AG04450 (cell line): Measurements from ENCODE around the gene MRPL4. TPM values are rescaled to one million over a fixed set of nuclear protein-coding genes. Genes with fewer than 3 reads are reported as not detected.

Source experiments
- CTCF ChIA-PET: fragments of 300-600, 350-600 bp; formaldehyde crosslinking; extraction: SDS; loops from one replicate; lab custom pipeline; 2022; ENCODE audit warnings: antibody characterized with exemption, inconsistent platforms; lab: Charles Lee
- POLR2A ChIA-PET: fragments of 350-600 bp; formaldehyde crosslinking; extraction: SDS; loops from one replicate; lab custom pipeline; 2021; ENCODE audit warnings: antibody characterized with exemption, inconsistent platforms; lab: Yijun Ruan, JAX
- DNase-seq: peaks from one replicate; pipeline ENCODE4 v3.0.0-alpha.2; 2011; ENCODE audit warnings: low read depth, low spot score
- H3K27ac ChIP-seq: one replicate; pipeline ENCODE4 v1.5.1; 2012; ENCODE audit warnings: low read depth, low read length, control low read depth
- H3K27me3 ChIP-seq: one replicate; pipeline ENCODE4 v1.6.0; 2012; ENCODE audit warnings: low read length; ENCODE audit not compliant: control insufficient read depth, insufficient read depth
- H3K4me3 ChIP-seq: 2 replicates; pipeline ENCODE4 v1.5.1; 2011; ENCODE audit warnings: mild to moderate bottlenecking, low read depth, low read length, control low read depth
- H3K9me3 ChIP-seq: 2 replicates; pipeline ENCODE4 v1.5.1; 2012; ENCODE audit warnings: low read length; ENCODE audit not compliant: control insufficient read depth, insufficient read depth
- CTCF ChIP-seq: IDR thresholded peaks from 2 replicates; pipeline ENCODE4 v1.5.1; 2011; ENCODE audit warnings: low read depth, low read length, control low read depth, inconsistent platforms
- polyA plus RNA-seq: library from polyadenylated mRNA; depleted of rRNA; stranded (reverse); fragments of >200 nt; gene quantifications from 2 replicates; pipeline ENCODE4 v1.2.3, GENCODE V29; 2011

MRPL4 gene
- polyA plus RNA-seq, 1 experiment = 28.5 TPM

- Histone ChIP-seq H3K9me3 (peaks cover 27% of the 10 kb centered on the region), H3K27ac (no peak overlapping the region), H3K4me3 (no peak overlapping the region), H3K27me3 (peaks cover 8% of the 10 kb centered on the region)
- ChIA-PET CTCF (no interaction called here), POLR2A (no interaction called here)
- no peak for TF ChIP-seq CTCF
- DNase-seq = no peak
Observed at GRCh38 chr19:10293637-10294367, 41.8 kb downstream of the MRPL4 start.

GRCh38 chr19:10294368-10294697 is 42.3 kb downstream of the MRPL4 start:
- POLR2A ChIA-PET = no interaction called here
- Histone ChIP-seq H3K27me3 (peaks cover 8% of the 10 kb centered on the region), H3K4me3 (no peak overlapping the region), H3K9me3 (peaks cover 27% of the 10 kb centered on the region), H3K27ac (no peak overlapping the region)
- TF ChIP-seq CTCF = no peak
- no peak for DNase-seq
- CTCF ChIA-PET = no interaction called here

GRCh38 chr19:10295305-10295846 is 43.4 kb downstream of the MRPL4 start:
- Histone ChIP-seq H3K27ac (no peak overlapping the region), H3K27me3 (peaks cover 8% of the 10 kb centered on the region), H3K9me3 (peaks cover 27% of the 10 kb centered on the region), H3K4me3 (no peak overlapping the region)
- ChIA-PET POLR2A (no interaction called here), CTCF (no interaction called here)
- no peak for TF ChIP-seq CTCF
- no peak for DNase-seq

GRCh38 chr19:10295847-10296591 is 44.0 kb downstream of the MRPL4 start:
- peaks cover 27% of the 10 kb centered on the region for H3K9me3 ChIP-seq
- H3K27me3 ChIP-seq = peaks cover 8% of the 10 kb centered on the region
- H3K4me3 ChIP-seq = no peak overlapping the region
- ChIA-PET CTCF (no interaction called here), POLR2A (no interaction called here)
- no peak overlapping the region for H3K27ac ChIP-seq
- DNase-seq = no peak
- no peak for TF ChIP-seq CTCF
